Transverse colon (tissue), 4 donors: ENCODE data around the gene MYOM3. TPM values are rescaled to one million over a fixed set of nuclear protein-coding genes. Genes with fewer than 3 reads are reported as not detected.

Source experiments
- DNase-seq: peaks from one replicate; pipeline ENCODE4 v3.0.0-alpha.2; 2019
- H3K27ac ChIP-seq, 4 donors: fragments of 200-600 bp; sonication (generic); 2 replicates each; pipeline ENCODE4 v1.5.1; 2016 to 2018; ENCODE audit warnings: inconsistent platforms in 4 of 4
- H3K27me3 ChIP-seq: fragments of 200-600 bp; sonication (generic); 2 replicates; pipeline ENCODE4 v1.5.1; 2017; ENCODE audit warnings: inconsistent platforms
- H3K36me3 ChIP-seq, 4 donors: fragments of 200-600 bp; sonication (generic); 2 replicates each; pipeline ENCODE4 v1.5.1; 2017 to 2019; ENCODE audit warnings: inconsistent platforms in 4 of 4
- H3K4me1 ChIP-seq, 4 donors: fragments of 200-600 bp; sonication (generic); 2 replicates each; pipeline ENCODE4 v1.5.1; 2017 to 2020; ENCODE audit warnings: inconsistent platforms in 4 of 4
- H3K4me3 ChIP-seq, 4 donors: fragments of 200-600 bp; sonication (generic); 1 replicate in 1 of 4; 2 replicates in 3 of 4; pipeline versions ENCODE4 v1.5.1 to v1.6.1; 2017 to 2019; ENCODE audit warnings: inconsistent platforms in 4 of 4
- H3K9me3 ChIP-seq, 2 donors: fragments of 200-600 bp; sonication (generic); 2 replicates each; pipeline ENCODE4 v1.5.1; 2017 to 2019; ENCODE audit warnings: inconsistent platforms in 2 of 2
- CTCF ChIP-seq, 5 experiments: fragments of 200-600 bp in 3 of 5; fragments of 450-650 bp in 2 of 5; sonication (generic) in 3 of 5; IDR thresholded peaks; 1 replicate in 2 of 5; 2 replicates in 3 of 5; pipeline ENCODE4 v1.5.1; 2016 to 2017; ENCODE audit warnings: antibody characterized with exemption in 5 of 5, inconsistent platforms in 3 of 5, mild to moderate bottlenecking in 2 of 5, moderate library complexity in 1 of 5
- EP300 ChIP-seq: sonication (generic); formaldehyde crosslinking; IDR thresholded peaks from one replicate; pipeline ENCODE4 v1.6.1; 2017; ENCODE audit warnings: antibody characterized with exemption, low read depth
- POLR2A ChIP-seq: fragments of 450-650 bp; IDR thresholded peaks from one replicate; pipeline ENCODE4 v1.6.1; 2016; ENCODE audit warnings: antibody characterized with exemption, mild to moderate bottlenecking, moderate library complexity
- POLR2AphosphoS5 ChIP-seq, 3 donors: sonication (generic); formaldehyde crosslinking; IDR thresholded peaks; one replicate each; pipeline ENCODE4 v1.6.1; 2016; ENCODE audit warnings: antibody characterized with exemption in 3 of 3
- WGBS, 2 donors: methylation state at CpG; one replicate each; pipeline ENCODE4 v1.1.5; 2018; ENCODE audit warnings: low coverage in 1 of 2; 5-methylcytosine and 5-hydroxymethylcytosine counted together
- in situ Hi-C, 4 donors: fragments of 200-750 bp; cut with MboI; loops; one replicate each; pipeline versions ENCODE4 v1.15.0 to v1.15.1; 2017; ENCODE audit warnings: low sequenced_read_pairs in 3 of 4, low pct_ligation_motif_present in 1 of 4, low pct_unique_long_range_greater_than_20kb in 1 of 4
- intact Hi-C: fragments of 100-400 bp; cut with DNase I; formaldehyde crosslinking; loops from one replicate; pipeline ENCODE4 v1.15.1; 2023; ENCODE audit warnings: low total_unique reads
- total RNA-seq, 4 donors: library from RNA; depleted of rRNA; stranded (reverse); fragments of >200 nt; gene quantifications; one replicate each; pipeline ENCODE4 v1.1.0, GENCODE V29; 2016

The MYOM3 gene
- total RNA-seq, 4 donors from 2014 or later, result 0.60 to 7.5 (median 3.0) TPM

GRCh38 chr1:24101796-24102586 is 9.9 kb downstream of the MYOM3 start:
- TF ChIP-seq POLR2AphosphoS5 (IDR thresholded peaks at IDR 0.05) (no peak), CTCF (IDR thresholded peaks at IDR 0.05) (no peak), POLR2A (no peak), EP300 (no peak)
- no peak overlapping the region for H3K4me3 ChIP-seq
- H3K36me3 ChIP-seq, result no peaks in the 10 kb centered on the region
- no peaks in the 10 kb centered on the region for H3K4me1 ChIP-seq
- WGBS, 2 donors, result 57 to 100% methylated on average over 2 to 8 of the region's 9 CpGs
- H3K27ac ChIP-seq, result no peak overlapping the region
- no peaks in the 10 kb centered on the region for H3K9me3 ChIP-seq
- intact Hi-C loops (no loop called here), in situ Hi-C loops (no loop called here)
- H3K27me3 ChIP-seq, result no peaks in the 10 kb centered on the region
- DNase-seq, result no peak

- WGBS, 2 donors, result 68 to 84% methylated on average over 5 to 13 of the region's 13 CpGs
- no peaks in the 10 kb centered on the region for H3K36me3 ChIP-seq
- intact Hi-C loops, result no loop called here
Observed at GRCh38 chr1:24100945-24101737, 10.8 kb downstream of the MYOM3 start.

GRCh38 chr1:24098943-24099638 is 12.8 kb downstream of the MYOM3 start:
- no peak for DNase-seq
- Histone ChIP-seq H3K4me3 (no peak overlapping the region), H3K27ac (no peak overlapping the region), H3K9me3 (no peaks in the 10 kb centered on the region), H3K36me3 (no peaks in the 10 kb centered on the region), H3K27me3 (no peaks in the 10 kb centered on the region), H3K4me1 (no peaks in the 10 kb centered on the region)
- TF ChIP-seq POLR2AphosphoS5 (IDR thresholded peaks at IDR 0.05) (no peak), POLR2A (no peak), CTCF (IDR thresholded peaks at IDR 0.05) (no peak), EP300 (no peak)
- in situ Hi-C loops (no loop called here), intact Hi-C loops (no loop called here)
- 60 to 85% methylated on average over 1 to 11 of the region's 12 CpGs for WGBS, 2 donors

More at GRCh38 chr1:24100945-24101737, 10.8 kb downstream of the MYOM3 start:
- no peaks in the 10 kb centered on the region for H3K9me3 ChIP-seq
- TF ChIP-seq CTCF (IDR thresholded peaks at IDR 0.05) (no peak), POLR2AphosphoS5 (IDR thresholded peaks at IDR 0.05) (no peak), POLR2A (no peak), EP300 (no peak)
- no peaks in the 10 kb centered on the region for H3K4me1 ChIP-seq
- no peak for DNase-seq
- in situ Hi-C loops, result no loop called here
- H3K27ac ChIP-seq, result no peak overlapping the region
- H3K27me3 ChIP-seq, result no peaks in the 10 kb centered on the region
- no peak overlapping the region for H3K4me3 ChIP-seq

GRCh38 chr1:24098102-24098501 is 13.8 kb downstream of the MYOM3 start:
- Histone ChIP-seq H3K9me3 (no peaks in the 10 kb centered on the region), H3K4me1 (no peaks in the 10 kb centered on the region), H3K27me3 (no peaks in the 10 kb centered on the region), H3K4me3 (no peak overlapping the region), H3K27ac (no peak overlapping the region), H3K36me3 (no peaks in the 10 kb centered on the region)
- 90% methylated on average over 5 of the region's 5 CpGs; no CpG with 5 or more reads in 1 of the 2 donors for WGBS, 2 donors
- TF ChIP-seq CTCF (IDR thresholded peaks at IDR 0.05) (no peak), POLR2AphosphoS5 (IDR thresholded peaks at IDR 0.05) (no peak), EP300 (no peak), POLR2A (no peak)
- no peak for DNase-seq
- intact Hi-C loops, result no loop called here
- in situ Hi-C loops, result no loop called here
